Osteocyte (in vitro differentiated cells): ENCODE data around the gene TUT7. TPM values are rescaled to one million over a fixed set of nuclear protein-coding genes. Genes with fewer than 3 reads are reported as not detected.
A peak's percentile ranks its signal among the peaks of the same experiment; 100 is the strongest.
"Not testable (repeated sequence)": the region's sequence is repeated elsewhere in the genome, so short reads cannot be mapped to it uniquely, and the experiment has no call there.

Source experiments
- DNase-seq: peaks from one replicate; pipeline ENCODE4 v3.0.0; 2021; ENCODE audit warnings: mixed read lengths; ENCODE audit not compliant: unreplicated experiment; ENCODE audit errors: extremely low spot score
- H3K27ac Mint-ChIP-seq: one replicate; pipeline ENCODE4 v1.8.0; 2021; ENCODE audit warnings: mild to moderate bottlenecking, mixed read lengths; ENCODE audit not compliant: unreplicated experiment
- H3K27me3 Mint-ChIP-seq: one replicate; pipeline ENCODE4 v1.8.0; 2021; ENCODE audit warnings: mixed read lengths; ENCODE audit not compliant: unreplicated experiment
- H3K36me3 Mint-ChIP-seq: one replicate; pipeline ENCODE4 v1.8.0; 2021; ENCODE audit warnings: mixed read lengths; ENCODE audit not compliant: unreplicated experiment
- H3K4me1 Mint-ChIP-seq: one replicate; pipeline ENCODE4 v1.8.0; 2021; ENCODE audit warnings: mixed read lengths; ENCODE audit not compliant: unreplicated experiment
- H3K4me3 Mint-ChIP-seq: one replicate; pipeline ENCODE4 v1.8.0; 2021; ENCODE audit warnings: mild to moderate bottlenecking, moderate library complexity, mixed read lengths; ENCODE audit not compliant: unreplicated experiment
- H3K9me3 Mint-ChIP-seq: one replicate; pipeline ENCODE4 v1.8.0; 2021; ENCODE audit warnings: mixed read lengths; ENCODE audit not compliant: unreplicated experiment
- CTCF ChIP-seq: fragments of 200-600 bp; sonication (generic); IDR thresholded peaks from 2 replicates; pipeline ENCODE4 v1.5.0; 2021; ENCODE audit warnings: antibody characterized with exemption, mild to moderate bottlenecking, moderate library complexity
- total RNA-seq: library from RNA; stranded (reverse); gene quantifications from 2 replicates; pipeline ENCODE4 v1.2.1, GENCODE V29; 2021

The TUT7 gene
- total RNA-seq, 1 donor from 2014 or later = 24.8 TPM

GRCh38 chr9:86298873-86299272 lies 55.3 kb downstream of the TUT7 start:
- DNase-seq = no peak
- no peaks in the 10 kb centered on the region for H3K9me3 Mint-ChIP-seq
- H3K4me1 Mint-ChIP-seq = peaks cover 2% of the 10 kb centered on the region
- TF ChIP-seq CTCF = no peak
- peaks cover 51% of the 10 kb centered on the region for H3K36me3 Mint-ChIP-seq
- H3K27me3 Mint-ChIP-seq = no peaks in the 10 kb centered on the region
- no peak overlapping the region for H3K27ac Mint-ChIP-seq
- H3K4me3 Mint-ChIP-seq = no peak overlapping the region

GRCh38 chr9:86290341-86290740 lies 63.9 kb downstream of the TUT7 start:
- H3K4me1 Mint-ChIP-seq, DNase-seq, H3K4me3 Mint-ChIP-seq, H3K27ac Mint-ChIP-seq, H3K9me3 Mint-ChIP-seq, H3K27me3 Mint-ChIP-seq: not testable (repeated sequence)
- peaks cover 28% of the 10 kb centered on the region for H3K36me3 Mint-ChIP-seq

- H3K27me3 Mint-ChIP-seq = no peaks in the 10 kb centered on the region
- TF ChIP-seq CTCF = no peak
- no peak overlapping the region for H3K4me3 Mint-ChIP-seq
- H3K27ac Mint-ChIP-seq = no peak overlapping the region
- no peaks in the 10 kb centered on the region for H3K4me1 Mint-ChIP-seq
- H3K36me3 Mint-ChIP-seq = peaks cover 25% of the 10 kb centered on the region
- DNase-seq = no peak
- no peaks in the 10 kb centered on the region for H3K9me3 Mint-ChIP-seq
Observed at GRCh38 chr9:86288499-86289198, 65.6 kb downstream of the TUT7 start.

- Mint-ChIP-seq H3K27ac (no peak overlapping the region), H3K4me1 (peaks cover 6% of the 10 kb centered on the region), H3K27me3 (no peaks in the 10 kb centered on the region), H3K9me3 (no peaks in the 10 kb centered on the region), H3K4me3 (no peak overlapping the region), H3K36me3 (peaks cover 18% of the 10 kb centered on the region)
- TF ChIP-seq CTCF = peak; percentile 40
- no peak for DNase-seq
Observed at GRCh38 chr9:86287013-86287412, 67.2 kb downstream of the TUT7 start.

GRCh38 chr9:86286278-86286677 lies 67.9 kb downstream of the TUT7 start:
- Mint-ChIP-seq H3K36me3 (peaks cover 18% of the 10 kb centered on the region), H3K9me3 (no peaks in the 10 kb centered on the region), H3K4me1 (peaks cover 9% of the 10 kb centered on the region), H3K27ac (no peak overlapping the region), H3K4me3 (no peak overlapping the region), H3K27me3 (no peaks in the 10 kb centered on the region)
- DNase-seq = no peak
- no peak for TF ChIP-seq CTCF

- H3K4me3 Mint-ChIP-seq = no peak overlapping the region
- no peaks in the 10 kb centered on the region for H3K27me3 Mint-ChIP-seq
- peaks cover 15% of the 10 kb centered on the region for H3K4me1 Mint-ChIP-seq
- DNase-seq = no peak
- no peaks in the 10 kb centered on the region for H3K9me3 Mint-ChIP-seq
- no peak overlapping the region for H3K27ac Mint-ChIP-seq
- no peak for TF ChIP-seq CTCF
- H3K36me3 Mint-ChIP-seq = peaks cover 14% of the 10 kb centered on the region
Observed at GRCh38 chr9:86285261-86285660, 68.9 kb downstream of the TUT7 start.
